Suppressor macrophage (primary cell): ENCODE measurements around the gene SMR3A.

Experiments used
- DNase-seq, 4 experiments: peaks; one replicate each; pipeline ENCODE4 v3.0.0-alpha.2; 2020 to 2022
- total RNA-seq, 17 experiments: gene quantifications; one replicate each; lab custom pipeline; 2026; ENCODE audit warnings: mixed read lengths in 6 of 17, inconsistent platforms in 3 of 17; lab: John Stamatoyannopoulos, UW

The SMR3A gene
- total RNA-seq, result 0 to 0.33 (median 0) reads per million in 17 experiments

DNA sequence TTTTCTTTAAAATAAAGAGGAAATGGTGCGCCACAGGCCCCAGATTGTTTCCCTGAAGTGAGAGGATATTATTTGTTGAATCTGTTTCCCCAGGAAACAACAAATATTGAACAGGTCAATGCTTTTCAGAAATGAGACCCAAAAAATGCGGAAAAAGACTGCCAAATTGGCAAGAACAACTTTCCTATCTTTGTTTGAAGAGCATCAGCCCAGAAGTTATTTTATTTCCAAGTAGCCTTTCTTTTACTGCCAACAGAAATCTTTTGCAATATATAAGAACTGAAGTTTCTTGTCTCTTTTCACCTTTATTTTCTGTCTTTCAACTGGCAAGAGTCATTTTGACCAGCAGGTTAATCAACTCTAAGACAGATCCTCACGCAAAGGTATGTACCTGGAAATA, at the start of gene SMR3A:
SMR3A (plus strand) TSS at position 301 of the 400 bp plus-strand sequence. CDS start 1,356 bp downstream, outside the sequence.
- no peak for DNase-seq

DNA sequence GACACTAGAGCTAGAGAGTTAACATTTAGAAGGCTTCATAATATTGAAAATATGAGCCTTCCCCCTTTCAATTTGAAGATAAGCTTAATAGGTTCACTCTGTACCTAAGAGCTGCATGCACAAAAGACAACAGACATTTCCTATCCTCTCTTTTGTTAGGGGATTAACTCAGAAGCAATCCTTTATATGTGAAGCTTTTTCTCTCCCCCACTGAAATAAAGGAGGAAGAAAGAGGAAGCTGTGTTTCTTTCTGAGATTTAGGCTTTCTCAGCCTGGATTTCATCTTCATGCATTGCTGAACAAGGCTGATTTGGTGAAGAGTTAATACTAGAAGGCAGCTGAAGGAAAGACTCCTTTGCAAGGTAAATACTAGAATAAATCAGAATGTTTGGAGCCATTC, 46.8 kb upstream of the SMR3A start:
- DNase-seq, result no peak

DNA sequence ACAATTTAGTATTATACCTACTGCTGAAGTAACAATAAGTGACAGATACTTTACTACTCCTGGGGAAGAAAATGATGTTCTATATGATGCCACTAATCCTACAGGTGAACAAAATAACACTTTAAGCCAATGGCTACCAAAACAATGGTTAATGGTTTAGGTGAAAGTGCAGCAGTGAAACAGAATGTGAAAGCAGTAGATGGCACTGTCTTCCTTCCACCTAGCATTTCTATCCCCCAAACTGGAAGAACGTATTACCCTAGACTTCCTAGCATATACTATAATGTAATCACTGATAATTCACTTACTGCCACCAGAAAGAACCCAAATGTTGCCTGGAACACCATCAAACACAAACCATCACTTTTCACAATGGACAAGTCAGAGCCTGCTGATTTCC, 44.6 kb upstream of the SMR3A start:
- DNase-seq, result no peak

DNA sequence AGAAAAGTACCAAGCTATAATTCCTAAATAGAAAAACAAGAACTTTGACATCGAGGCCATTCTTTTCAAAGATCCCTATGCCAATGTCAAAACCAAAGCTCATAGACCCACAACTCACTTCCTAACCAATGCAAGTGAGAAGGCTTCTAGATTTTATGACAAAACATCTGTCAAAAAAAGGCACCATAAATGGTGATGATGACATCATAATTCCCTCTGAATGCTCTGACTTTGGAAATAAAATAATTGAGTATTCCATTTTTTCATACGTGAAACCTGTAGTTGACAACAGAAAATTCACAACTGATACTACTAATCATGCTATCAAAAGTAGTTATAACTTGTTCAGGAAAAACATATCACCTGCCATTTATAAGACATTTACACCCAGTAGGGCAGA, 34.5 kb upstream of the SMR3A start:
- no peak for DNase-seq

DNA sequence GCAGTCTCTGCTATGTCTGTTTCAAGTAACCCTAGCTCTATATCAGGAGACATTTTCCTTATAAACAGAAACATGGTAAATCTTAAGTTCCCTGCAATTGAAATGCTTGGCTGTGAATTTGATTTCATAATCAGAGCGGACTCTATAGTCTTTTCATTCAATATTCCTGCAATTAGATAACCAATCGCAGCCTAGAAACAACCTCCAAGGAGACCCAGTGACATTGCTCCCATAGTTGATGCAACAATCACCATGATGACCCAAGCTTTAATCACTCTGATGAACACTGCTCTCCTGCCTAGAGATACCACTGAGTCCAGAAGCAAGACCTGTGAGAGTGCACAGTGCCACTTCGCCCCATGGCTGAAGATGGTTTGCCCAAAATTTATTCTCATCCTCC, 25.9 kb upstream of the SMR3A start, which contains the start of gene CABS1:
CABS1 (plus strand) TSS at position 301 of the 400 bp plus-strand sequence; CDS start at position 360, 59 bp downstream.
- DNase-seq, result no peak

DNA sequence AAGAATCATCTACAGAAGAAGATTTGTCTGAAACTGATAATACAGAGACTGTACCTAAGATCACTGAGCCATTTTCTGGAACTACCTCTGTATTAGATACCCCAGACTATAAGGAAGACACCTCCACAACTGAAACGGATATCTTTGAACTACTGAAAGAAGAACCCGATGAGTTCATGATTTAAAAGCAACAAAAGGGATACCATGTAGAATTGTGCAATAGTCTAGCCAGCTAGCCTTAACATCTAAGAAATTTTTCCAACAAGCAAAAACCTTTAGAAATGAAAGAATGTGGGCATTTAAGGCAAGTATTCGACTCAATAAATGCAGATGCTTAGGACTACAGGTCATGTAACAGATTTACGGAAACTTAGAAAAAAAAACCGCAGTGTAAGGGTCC, 24.5 kb upstream of the SMR3A start:
- no peak for DNase-seq

DNA sequence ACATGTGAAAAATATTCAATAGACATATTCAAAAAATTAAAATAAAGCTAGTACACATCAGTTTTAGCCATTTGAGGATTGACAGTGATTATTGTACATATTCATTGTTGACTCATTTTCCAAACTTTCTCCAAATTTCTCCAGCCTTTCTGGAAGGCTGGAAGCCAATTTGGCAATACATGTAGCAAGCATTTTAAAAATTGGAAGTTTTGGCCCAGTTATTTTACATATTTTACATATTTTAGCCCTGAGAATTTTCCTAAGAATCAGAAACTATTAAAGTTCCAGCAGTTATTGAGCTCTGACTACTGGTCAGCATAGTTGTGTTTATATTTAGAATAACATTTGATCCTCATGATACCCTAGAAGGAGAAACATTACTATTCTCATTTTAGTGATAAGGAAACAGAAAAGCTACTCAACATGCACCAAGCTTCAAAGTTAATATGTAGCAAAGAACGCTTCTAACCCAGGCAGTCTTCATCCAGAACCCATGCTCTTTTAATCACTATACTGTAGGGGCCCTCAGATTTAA, 22.6 kb upstream of the SMR3A start:
- no peak for DNase-seq

DNA sequence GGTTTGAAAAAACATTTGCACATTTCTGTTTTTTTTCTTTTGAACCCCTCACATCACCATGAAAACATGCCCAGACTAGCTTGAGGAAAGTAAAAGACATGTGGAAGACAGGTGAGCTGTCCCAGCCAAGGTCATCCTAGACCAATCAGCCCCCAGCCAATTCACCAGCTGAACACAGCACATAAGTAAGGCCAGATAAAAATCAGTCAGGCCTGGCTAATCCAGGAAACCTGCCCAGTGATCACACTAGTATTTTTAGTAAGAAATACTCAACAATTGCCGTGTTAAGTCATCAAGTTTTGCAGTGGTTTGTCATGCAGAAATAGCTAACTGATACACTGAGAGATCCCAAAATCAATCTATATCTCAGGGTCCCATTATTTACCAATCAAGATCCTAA, 4.4 kb upstream of the SMR3A start:
- no peak for DNase-seq

DNA sequence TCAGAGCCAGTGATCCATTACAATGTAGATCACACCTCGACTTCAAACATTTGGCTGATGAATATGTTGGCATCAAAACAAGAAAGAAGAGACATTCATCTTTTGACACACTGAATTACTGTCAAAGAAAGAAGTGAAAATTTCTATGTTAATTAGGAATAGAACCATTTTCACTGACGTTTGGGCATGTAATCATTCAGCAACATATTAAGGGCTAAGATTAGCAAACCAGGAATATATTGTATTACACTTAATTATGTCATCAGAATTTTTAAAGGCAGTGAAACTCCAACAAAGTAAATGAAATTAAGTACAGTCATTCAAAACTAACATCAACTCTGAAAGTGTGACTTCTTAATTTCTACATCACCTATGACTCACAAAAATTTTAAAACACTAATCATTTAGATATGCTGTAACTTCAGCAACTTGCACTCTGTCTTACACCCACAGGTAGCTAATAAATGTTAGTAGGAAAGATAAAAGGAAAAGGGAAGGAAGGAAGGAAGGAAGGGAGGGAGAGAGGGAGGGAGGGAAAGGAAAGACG, 1.4 kb upstream of the SMR3A start:
- DNase-seq, result no peak

DNA sequence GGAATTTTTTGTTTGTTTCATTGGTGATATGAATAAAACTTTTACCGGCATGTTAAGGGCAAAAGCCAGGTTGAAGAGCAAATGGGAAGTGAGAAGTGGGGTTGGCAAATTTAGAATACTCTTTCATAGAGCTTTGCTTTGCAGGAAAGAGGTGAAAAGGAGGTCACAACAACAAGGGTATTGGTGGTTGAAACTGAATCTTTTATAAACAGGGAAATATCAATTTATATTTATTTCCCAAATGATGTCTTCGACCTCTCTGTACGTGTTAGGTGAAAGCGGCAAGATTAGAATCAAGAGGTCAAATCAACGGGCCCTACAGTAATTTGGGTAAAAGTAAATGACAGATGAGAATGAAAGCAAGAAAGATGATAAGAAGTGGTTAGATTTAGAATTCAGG, 3.4 kb downstream of the SMR3A start:
- DNase-seq, result no peak

DNA sequence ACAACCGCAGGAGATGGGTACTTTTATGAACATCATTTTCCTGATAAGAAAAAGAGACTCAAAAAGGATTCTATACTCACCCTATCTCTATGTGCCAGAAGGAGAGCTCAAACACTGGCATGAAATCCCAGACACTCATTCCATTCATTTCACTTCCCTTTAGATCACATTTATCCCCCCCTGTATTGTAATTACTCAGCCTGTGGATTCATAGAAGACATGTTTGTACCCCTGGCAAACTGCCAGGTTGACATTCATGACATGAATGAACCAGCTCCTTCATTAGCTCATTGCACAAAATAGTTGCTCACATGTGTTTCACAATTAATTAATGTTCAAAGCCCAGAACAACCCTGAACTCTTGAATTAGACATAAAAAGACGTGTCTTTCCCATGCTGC, 4.9 kb downstream of the SMR3A start:
- no peak for DNase-seq

DNA sequence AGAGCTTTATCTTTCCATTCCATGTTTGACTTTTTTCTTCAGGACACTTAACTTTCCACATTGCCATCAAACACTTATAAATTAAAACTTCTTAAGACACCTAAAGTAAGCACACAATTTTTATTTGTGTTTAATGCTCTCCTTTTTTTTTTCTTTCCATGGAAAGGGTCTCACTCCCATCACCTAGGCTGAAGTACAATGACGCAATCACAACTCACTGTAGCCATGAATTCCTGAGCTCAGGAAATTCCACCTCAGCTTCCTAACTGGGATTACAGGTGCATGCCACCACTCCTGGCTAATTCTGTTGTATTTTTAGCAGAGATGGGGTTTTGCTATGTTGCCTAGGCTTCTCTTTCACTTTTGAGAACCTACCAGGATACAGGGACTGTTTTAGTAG, 7.3 kb downstream of the SMR3A start:
- no peak for DNase-seq

DNA sequence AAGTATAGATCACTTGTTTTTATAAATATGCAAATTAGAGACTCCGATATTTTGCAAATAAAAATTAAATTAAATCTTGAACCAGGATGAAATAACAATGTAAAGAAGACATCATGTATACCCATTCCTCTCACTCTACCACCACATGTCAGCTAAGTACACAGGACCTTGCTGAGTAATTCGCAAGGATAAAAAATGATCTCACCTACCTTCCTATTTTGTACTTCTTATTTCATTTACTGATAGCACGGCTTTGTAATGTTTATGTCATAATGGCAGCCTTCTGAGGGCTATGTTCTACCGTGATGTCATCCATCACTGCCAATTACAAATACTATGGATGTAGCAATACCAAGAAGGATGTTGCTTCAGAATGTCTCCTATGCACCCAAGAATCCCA, 11.4 kb downstream of the SMR3A start:
- no peak for DNase-seq

DNA sequence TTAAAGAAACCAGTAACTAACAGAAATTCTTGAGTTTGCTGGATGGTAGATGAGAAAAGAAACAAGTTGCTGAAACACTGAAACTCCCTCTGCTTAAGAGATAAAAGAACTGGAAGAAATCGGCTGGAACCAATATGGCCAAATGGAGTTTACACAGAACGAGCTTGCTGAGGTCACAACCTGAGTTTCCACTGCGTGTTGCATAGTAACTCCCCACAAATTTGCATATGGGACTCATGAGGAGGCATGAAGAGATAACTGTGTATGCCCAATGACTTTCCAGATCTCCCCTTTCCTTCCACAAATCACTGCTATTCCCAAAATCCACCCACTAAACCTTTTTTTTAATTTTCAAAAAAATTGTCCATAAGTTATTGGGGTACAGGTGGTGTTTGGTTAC, 12.2 kb downstream of the SMR3A start:
- no peak for DNase-seq

DNA sequence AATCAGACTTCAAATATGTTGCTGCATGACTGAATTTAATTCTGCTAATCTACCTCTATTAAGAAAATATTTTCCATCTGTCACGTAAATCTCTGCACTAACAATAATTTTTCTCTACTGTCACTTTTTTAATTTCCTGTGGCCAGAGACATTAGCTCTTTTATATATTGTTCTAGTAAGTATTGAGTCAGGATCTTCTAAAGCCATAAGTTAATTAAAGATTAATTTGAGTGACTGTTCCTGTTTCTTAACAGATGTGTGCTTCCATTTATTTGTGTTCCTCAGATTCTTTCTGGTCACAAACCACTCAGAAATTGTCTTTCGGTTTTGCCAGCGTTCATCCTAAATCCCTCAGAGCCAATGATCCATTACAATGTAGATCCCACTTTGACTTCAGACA, 20.0 kb downstream of the SMR3A start:
- no peak for DNase-seq

DNA sequence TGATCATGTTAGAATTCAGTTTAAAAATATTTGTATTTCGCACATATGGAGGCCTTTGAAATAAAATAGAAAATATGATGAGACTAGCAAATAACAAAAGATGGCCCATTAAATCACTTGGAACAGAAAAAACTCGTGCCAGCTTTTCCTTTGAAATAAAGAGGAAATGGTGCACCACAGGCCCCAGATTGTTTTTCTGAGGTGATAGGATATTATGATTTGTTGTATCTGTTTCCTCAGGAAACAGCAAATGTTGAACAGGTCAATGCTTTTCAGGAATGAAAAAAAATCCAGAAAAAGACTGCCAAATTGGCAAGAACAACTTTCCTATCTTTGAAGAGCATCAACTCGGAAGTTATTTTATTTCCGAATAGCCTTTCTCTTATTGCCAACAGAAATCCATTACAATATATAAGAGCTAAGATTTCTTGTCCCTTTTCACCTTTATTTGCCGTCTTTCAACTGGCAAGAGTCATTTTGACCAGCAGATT, 22.2 kb downstream of the SMR3A start, which contains the start of gene SMR3B:
SMR3B (plus strand) TSS at position 441 of the 491 bp plus-strand sequence. CDS start 1,380 bp downstream, outside the sequence.
- no peak for DNase-seq

DNA sequence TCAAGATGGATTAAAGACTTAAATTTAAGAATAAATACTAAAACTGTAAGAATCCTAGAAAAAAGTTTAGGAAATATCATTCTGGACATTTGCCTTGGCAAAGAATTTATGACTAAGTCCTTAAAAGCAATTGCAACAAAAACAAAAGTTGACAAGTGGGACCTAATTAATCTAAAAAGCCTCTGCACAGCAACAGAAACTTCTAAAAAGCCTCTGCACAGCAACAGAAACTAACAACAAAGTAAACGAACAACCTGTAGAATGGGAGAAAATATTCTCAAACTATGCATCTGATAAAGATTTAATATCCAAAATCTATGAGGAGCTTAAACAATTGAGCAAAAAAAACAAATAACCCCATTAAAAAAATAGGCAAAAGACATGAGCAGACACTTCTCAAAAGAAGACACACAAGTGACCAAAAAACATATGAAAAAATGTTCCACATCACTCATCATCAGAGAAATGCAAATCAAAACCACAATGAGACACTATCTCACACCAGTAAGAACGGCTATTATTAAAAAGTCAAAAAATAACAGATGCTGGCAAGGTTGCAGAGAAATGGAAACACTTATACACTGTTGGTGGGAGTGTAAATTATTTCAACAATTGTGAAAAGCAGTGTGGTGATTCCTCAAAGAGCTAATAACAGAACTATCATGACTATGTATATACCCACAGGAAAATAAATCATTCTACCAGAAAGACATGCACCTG, 31.7 kb downstream of the SMR3A start:
- DNase-seq, result no peak

DNA sequence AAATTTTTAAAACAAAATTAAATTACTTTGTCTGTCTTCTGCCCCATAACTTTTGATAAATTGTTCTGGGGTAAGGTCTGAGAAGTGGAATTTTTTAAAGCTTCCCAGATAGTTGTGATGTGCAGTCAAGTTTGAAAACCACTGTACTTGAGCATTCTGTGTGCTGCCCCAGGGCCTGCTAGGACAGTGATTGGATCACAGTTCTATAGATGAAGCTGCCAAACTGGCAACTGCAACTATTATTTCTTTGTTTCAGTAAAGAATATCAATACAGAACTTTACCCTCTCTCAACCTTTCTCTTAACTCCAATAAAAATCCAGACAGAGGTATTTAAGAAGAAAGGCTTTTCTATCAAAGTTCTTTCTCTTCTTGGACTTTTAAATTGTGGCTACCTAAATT, 37.0 kb downstream of the SMR3A start, which contains the start of gene OPRPN:
OPRPN (plus strand) TSS at position 361 of the 400 bp plus-strand sequence. CDS start 1,346 bp downstream, outside the sequence.
- no peak for DNase-seq

DNA sequence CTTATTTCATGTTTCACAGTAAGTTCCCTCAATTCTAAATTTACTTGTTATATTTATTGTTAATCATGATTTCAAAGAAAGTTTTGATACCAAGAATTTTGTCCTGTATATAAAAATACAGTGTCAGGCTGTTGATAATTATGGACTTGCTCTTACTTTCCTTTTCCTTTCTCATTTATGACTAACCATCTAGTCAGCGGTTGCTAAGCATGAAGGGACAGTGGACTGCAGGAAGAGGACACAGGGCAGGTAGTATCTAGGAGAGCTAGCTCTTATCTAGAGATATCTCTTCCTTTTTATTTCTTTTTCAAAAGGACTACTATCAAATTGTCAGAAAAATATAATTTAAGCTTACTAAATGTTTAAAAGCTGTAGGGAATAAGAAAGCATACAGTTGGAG, 38.8 kb downstream of the SMR3A start:
- no peak for DNase-seq

DNA sequence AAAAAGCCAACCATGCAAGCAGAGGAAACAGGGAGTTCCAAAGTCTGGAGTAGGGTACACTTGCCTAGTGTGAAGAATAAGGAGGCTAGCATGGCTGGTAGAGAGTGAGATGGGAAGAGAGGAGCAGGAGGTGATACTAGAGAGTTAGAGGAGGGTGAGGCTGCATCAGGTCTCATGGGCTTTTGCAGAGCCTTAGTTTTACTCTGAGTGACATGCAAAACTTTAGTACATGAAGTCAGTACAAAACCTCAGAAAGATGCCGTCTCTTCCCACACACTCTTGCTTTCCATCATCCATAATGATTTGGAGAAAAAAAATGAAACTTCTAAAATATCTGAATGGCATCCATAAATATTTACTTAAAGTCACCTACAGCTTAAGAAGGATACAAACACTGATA, 42.2 kb downstream of the SMR3A start:
- DNase-seq, result no peak

DNA sequence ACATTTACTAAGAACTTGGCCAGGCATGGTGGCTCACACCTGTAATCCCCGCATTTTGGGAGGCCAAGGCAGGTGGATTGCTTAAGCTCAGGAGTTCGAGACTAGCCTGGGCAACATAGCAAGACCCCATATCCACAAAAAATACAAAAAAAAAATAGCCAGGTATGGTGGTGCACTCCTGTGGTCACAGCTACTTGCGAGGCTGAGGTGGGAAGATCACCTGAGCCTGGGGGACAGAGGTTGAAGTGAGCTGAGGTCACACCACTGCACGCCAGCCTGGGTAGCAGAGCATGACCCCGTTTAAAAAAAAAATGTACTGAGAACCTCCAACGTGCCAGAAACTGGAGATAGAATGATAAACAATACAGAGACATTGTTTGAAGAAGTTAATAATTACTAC, 45.2 kb downstream of the SMR3A start:
- DNase-seq, result no peak
